ENCODE measurements around the gene MYO3B.

MYO3B gene

GRCh38 chr2:170142502-170142901 lies 35.4 kb upstream of the MYO3B start:
- CTCF ChIA-PET = no interaction called here
- no peaks in the 10 kb centered on the region for H3K9me3 ChIP-seq (ENCODE audit: control insufficient read depth, insufficient read depth, low read depth, low read length)
- no peak overlapping the region for H3K27ac ChIP-seq (ENCODE audit: extremely low read depth, low read depth, low read length)
- H3K4me1 ChIP-seq (ENCODE audit: control insufficient read depth, insufficient read depth, low read length) = no peaks in the 10 kb centered on the region
- POLR2A ChIA-PET = no interaction called here
- no peak overlapping the region for H3K4me3 ChIP-seq (ENCODE audit: low read depth, low read length)
- no peaks in the 10 kb centered on the region for H3K36me3 ChIP-seq (ENCODE audit: control insufficient read depth in 2 of 2, insufficient read depth in 1 of 2, low read length in 2 of 2)
- TF ChIP-seq ZNF37A (tag by site-specific recombination; IDR thresholded peaks at IDR 0.05) (no peak), ZBTB7A (tag by site-specific recombination; IDR thresholded peaks at IDR 0.05; ENCODE audit: low read depth) (no peak), TSHZ1 (tag by site-specific recombination; IDR thresholded peaks at IDR 0.05; ENCODE audit: borderline replicate concordance) (no peak), KLF10 (tag by site-specific recombination; IDR thresholded peaks at IDR 0.05) (no peak), ZNF211 (tag by site-specific recombination; IDR thresholded peaks at IDR 0.05; ENCODE audit: low read depth) (no peak), SP2 (tag by site-specific recombination; IDR thresholded peaks at IDR 0.05) (no peak), ZNF292 (tag by site-specific recombination; IDR thresholded peaks at IDR 0.05; ENCODE audit: borderline replicate concordance, low read depth) (no peak), BCL11B (tag by site-specific recombination; IDR thresholded peaks at IDR 0.05; ENCODE audit: low read depth) (no peak), ZNF658 (tag by site-specific recombination; IDR thresholded peaks at IDR 0.05) (no peak), KLF8 (tag by site-specific recombination; IDR thresholded peaks at IDR 0.05) (no peak), ZSCAN4 (tag by site-specific recombination; IDR thresholded peaks at IDR 0.05) (no peak), OVOL3 (tag by site-specific recombination; IDR thresholded peaks at IDR 0.05) (no peak)

- no peaks in the 10 kb centered on the region for H3K9me3 ChIP-seq (ENCODE audit: control insufficient read depth, insufficient read depth, low read depth, low read length)
- TF ChIP-seq KLF8 (tag by site-specific recombination; IDR thresholded peaks at IDR 0.05) = no peak
- ChIA-PET POLR2A (no interaction called here), CTCF (no interaction called here)
- no peaks in the 10 kb centered on the region for H3K36me3 ChIP-seq (ENCODE audit: control insufficient read depth in 2 of 2, insufficient read depth in 1 of 2, low read length in 2 of 2)
- H3K27ac ChIP-seq (ENCODE audit: extremely low read depth, low read depth, low read length) = no peak overlapping the region
- H3K4me3 ChIP-seq (ENCODE audit: low read depth, low read length) = no peak overlapping the region
- no peaks in the 10 kb centered on the region for H3K4me1 ChIP-seq (ENCODE audit: control insufficient read depth, insufficient read depth, low read length)
These were observed 34.8 kb upstream of the MYO3B start for GRCh38 chr2:170143045-170143717.

GRCh38 chr2:170144761-170145160 lies 33.2 kb upstream of the MYO3B start:
- H3K4me1 ChIP-seq (ENCODE audit: control insufficient read depth, insufficient read depth, low read length) = no peaks in the 10 kb centered on the region
- H3K36me3 ChIP-seq (ENCODE audit: control insufficient read depth in 2 of 2, insufficient read depth in 1 of 2, low read length in 2 of 2) = no peaks in the 10 kb centered on the region
- no peaks in the 10 kb centered on the region for H3K9me3 ChIP-seq (ENCODE audit: control insufficient read depth, insufficient read depth, low read depth, low read length)
- no peak overlapping the region for H3K27ac ChIP-seq (ENCODE audit: extremely low read depth, low read depth, low read length)
- CTCF ChIA-PET = interaction anchor here (0.7 kb wide), 1 partner anchor 1365 kb away, joined by 3 read pairs; no protein-coding TSS in a partner anchor
- POLR2A ChIA-PET = no interaction called here
- H3K4me3 ChIP-seq (ENCODE audit: low read depth, low read length) = no peak overlapping the region
- no peak for TF ChIP-seq GFI1B (tag by site-specific recombination; IDR thresholded peaks at IDR 0.05)
- TF ChIP-seq ZNF292 (tag by site-specific recombination; IDR thresholded peaks at IDR 0.05; ENCODE audit: borderline replicate concordance, low read depth) = no peak
- no peak for TF ChIP-seq ZNF621 (tag by site-specific recombination; IDR thresholded peaks at IDR 0.05)
- no peak for TF ChIP-seq ZNF146 (tag by site-specific recombination; IDR thresholded peaks at IDR 0.05)
- no peak for TF ChIP-seq FEZF1 (tag by site-specific recombination; IDR thresholded peaks at IDR 0.05)
- no peak for TF ChIP-seq ZBTB11 (tag by site-specific recombination; conservative IDR thresholded peaks at IDR 0.05; ENCODE audit: low read depth)
- TF ChIP-seq HOXD13 (CRISPR knock-in tag; IDR thresholded peaks at IDR 0.05; ENCODE audit: borderline replicate concordance) = no peak
- no peak for TF ChIP-seq YY2 (tag by site-specific recombination; IDR thresholded peaks at IDR 0.05)
- TF ChIP-seq ZNF510 (tag by site-specific recombination; IDR thresholded peaks at IDR 0.05; ENCODE audit: insufficient replicate concordance) = no peak
- TF ChIP-seq SALL2 (tag by site-specific recombination; IDR thresholded peaks at IDR 0.05; ENCODE audit: borderline replicate concordance) = no peak
- no peak for TF ChIP-seq ZNF24 (tag by site-specific recombination; IDR thresholded peaks at IDR 0.05)
- no peak for TF ChIP-seq SP3 (tag by site-specific recombination; IDR thresholded peaks at IDR 0.05)
- TF ChIP-seq ZNF366 (tag by site-specific recombination; conservative IDR thresholded peaks at IDR 0.05) = no peak
- TF ChIP-seq ZNF560 (tag by site-specific recombination; IDR thresholded peaks at IDR 0.05; ENCODE audit: borderline replicate concordance) = no peak

Data from HEK293 (cell line).